ENCODE results near the gene SEC24B. TPM values are rescaled to one million over a fixed set of nuclear protein-coding genes. Genes with fewer than 3 reads are reported as not detected.

The SEC24B gene
- total RNA-seq, 1 experiment from 2014 or later, result 29.0 TPM

DNA sequence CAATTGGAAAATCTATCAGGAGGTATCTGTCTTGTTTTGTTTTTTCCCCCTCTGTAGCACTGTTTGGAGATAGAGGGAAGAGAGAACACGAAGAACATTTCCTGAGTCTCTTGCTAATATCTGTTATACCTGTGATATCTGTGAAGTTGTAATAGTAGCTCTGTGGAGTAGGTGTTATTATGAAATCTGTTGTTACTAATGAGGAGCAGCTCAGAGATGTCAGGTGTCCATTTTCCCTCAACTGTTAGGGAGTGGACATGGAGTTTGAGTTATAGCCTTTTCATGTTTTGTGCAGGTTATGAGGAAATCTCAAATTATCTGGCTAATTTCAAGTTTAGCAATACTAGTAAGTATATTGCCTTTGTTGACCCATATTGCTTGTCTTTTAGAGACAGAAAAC, 52.4 kb downstream of the SEC24B start:
- Mint-ChIP-seq H3K9me3 (ENCODE audit: unreplicated experiment) (no peaks in the 10 kb centered on the region), H3K27me3 (ENCODE audit: insufficient read depth, unreplicated experiment) (no peaks in the 10 kb centered on the region), H3K4me3 (ENCODE audit: unreplicated experiment) (no peak overlapping the region), H3K4me1 (ENCODE audit: low read depth, unreplicated experiment) (no peaks in the 10 kb centered on the region), H3K36me3 (ENCODE audit: insufficient read depth, unreplicated experiment) (peaks cover 31% of the 10 kb centered on the region), H3K27ac (ENCODE audit: unreplicated experiment) (no peak overlapping the region)
- no peak for DNase-seq
- H3K9me3 ChIP-seq, result no peaks in the 10 kb centered on the region
- ChIA-PET CTCF (no interaction called here), POLR2A (no interaction called here)
- TF ChIP-seq, protein P1, sequence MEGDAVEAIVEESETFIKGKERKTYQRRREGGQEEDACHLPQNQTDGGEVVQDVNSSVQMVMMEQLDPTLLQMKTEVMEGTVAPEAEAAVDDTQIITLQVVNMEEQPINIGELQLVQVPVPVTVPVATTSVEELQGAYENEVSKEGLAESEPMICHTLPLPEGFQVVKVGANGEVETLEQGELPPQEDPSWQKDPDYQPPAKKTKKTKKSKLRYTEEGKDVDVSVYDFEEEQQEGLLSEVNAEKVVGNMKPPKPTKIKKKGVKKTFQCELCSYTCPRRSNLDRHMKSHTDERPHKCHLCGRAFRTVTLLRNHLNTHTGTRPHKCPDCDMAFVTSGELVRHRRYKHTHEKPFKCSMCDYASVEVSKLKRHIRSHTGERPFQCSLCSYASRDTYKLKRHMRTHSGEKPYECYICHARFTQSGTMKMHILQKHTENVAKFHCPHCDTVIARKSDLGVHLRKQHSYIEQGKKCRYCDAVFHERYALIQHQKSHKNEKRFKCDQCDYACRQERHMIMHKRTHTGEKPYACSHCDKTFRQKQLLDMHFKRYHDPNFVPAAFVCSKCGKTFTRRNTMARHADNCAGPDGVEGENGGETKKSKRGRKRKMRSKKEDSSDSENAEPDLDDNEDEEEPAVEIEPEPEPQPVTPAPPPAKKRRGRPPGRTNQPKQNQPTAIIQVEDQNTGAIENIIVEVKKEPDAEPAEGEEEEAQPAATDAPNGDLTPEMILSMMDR (IDR thresholded peaks at IDR 0.05; ENCODE audit: insufficient read depth in 1 of 2, low read depth in 1 of 2, low read length in 1 of 2, severe bottlenecking in 1 of 2, unreplicated experiment in 1 of 2), result no peak
- H3K27me3 ChIP-seq (replicated peaks; ENCODE audit: control insufficient read depth, insufficient read depth, low read length), result no peaks in the 10 kb centered on the region
- no peaks in the 10 kb centered on the region for H3K36me3 ChIP-seq (ENCODE audit: control insufficient read depth, insufficient read depth, low read length)
- no peak overlapping the region for H3K4me3 ChIP-seq (ENCODE audit: low read depth, low read length)
- intact Hi-C loops (cut with micrococcal nuclease; ENCODE audit: unreplicated experiment), result no loop called here
- H3K4me1 ChIP-seq, result no peaks in the 10 kb centered on the region; the same call in 1 of the 2 replicates
- BruUV-seq (replicated peaks), result no TSS peak

DNA sequence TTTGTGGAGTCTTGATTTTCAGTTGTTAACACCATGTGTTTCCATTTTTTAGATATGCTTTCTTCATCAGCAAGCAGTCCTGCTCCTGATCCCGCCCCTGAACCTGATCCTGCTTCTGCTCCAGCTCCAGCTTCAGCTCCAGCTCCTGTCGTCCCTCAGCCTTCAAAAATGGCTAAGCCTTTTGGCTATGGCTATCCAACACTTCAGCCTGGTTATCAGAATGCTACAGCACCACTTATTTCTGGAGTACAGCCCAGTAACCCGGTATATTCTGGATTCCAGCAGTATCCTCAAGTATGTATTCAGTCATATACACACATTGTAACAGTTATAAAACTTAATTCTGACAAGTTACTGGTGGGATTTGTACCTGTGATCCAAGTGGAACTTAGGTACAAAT, 60.9 kb downstream of the SEC24B start:
- intact Hi-C loops (cut with micrococcal nuclease; ENCODE audit: unreplicated experiment), result no loop called here
- Mint-ChIP-seq H3K4me3 (ENCODE audit: unreplicated experiment) (no peak overlapping the region), H3K36me3 (ENCODE audit: insufficient read depth, unreplicated experiment) (peaks cover 32% of the 10 kb centered on the region), H3K4me1 (ENCODE audit: low read depth, unreplicated experiment) (no peaks in the 10 kb centered on the region), H3K27ac (ENCODE audit: unreplicated experiment) (no peak overlapping the region), H3K9me3 (ENCODE audit: unreplicated experiment) (no peaks in the 10 kb centered on the region), H3K27me3 (ENCODE audit: insufficient read depth, unreplicated experiment) (no peaks in the 10 kb centered on the region)
- ChIA-PET CTCF (no interaction called here), POLR2A (no interaction called here)
- Histone ChIP-seq H3K27me3 (replicated peaks; ENCODE audit: control insufficient read depth, insufficient read depth, low read length) (no peaks in the 10 kb centered on the region), H3K36me3 (ENCODE audit: control insufficient read depth, insufficient read depth, low read length) (0 out of 2 replicates have a peak, but pooled peaks cover 1% of the 10 kb centered on the region), H3K4me3 (ENCODE audit: low read depth, low read length) (no peak overlapping the region), H3K9me3 (no peaks in the 10 kb centered on the region), H3K4me1 (no peaks in the 10 kb centered on the region)
- BruUV-seq (replicated peaks), result no TSS peak
- DNase-seq, result no peak
- TF ChIP-seq, protein P1 (IDR thresholded peaks at IDR 0.05; ENCODE audit: insufficient read depth in 1 of 2, low read depth in 1 of 2, low read length in 1 of 2, severe bottlenecking in 1 of 2, unreplicated experiment in 1 of 2), result no peak

DNA sequence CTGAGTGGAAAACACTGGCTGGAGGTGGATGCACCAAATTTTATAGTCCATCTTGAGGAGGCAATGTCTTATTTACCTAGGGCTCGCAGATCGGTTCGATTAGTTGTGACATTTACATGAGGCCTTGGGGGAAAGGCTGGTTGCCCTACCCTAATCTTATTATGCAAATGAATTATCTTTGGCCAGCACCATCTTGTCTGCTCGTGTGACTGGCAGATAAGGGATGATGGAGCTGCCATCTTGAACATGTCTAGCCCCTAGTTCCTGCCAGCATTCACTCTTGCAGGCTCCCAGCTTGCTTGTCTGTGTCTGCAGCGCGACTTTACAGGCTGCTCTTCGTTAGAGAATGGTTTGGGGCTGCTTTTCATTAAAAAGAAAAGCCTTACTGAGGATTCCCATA, 61.9 kb downstream of the SEC24B start:
- no TSS peak for BruUV-seq (replicated peaks)
- H3K4me1 Mint-ChIP-seq (ENCODE audit: low read depth, unreplicated experiment), result no peaks in the 10 kb centered on the region
- intact Hi-C loops (cut with micrococcal nuclease; ENCODE audit: unreplicated experiment), result no loop called here
- ChIA-PET POLR2A (no interaction called here), CTCF (no interaction called here)
- Histone ChIP-seq H3K36me3 (ENCODE audit: control insufficient read depth, insufficient read depth, low read length) (0 out of 2 replicates have a peak, but pooled peaks cover 1% of the 10 kb centered on the region), H3K4me1 (no peaks in the 10 kb centered on the region), H3K27me3 (replicated peaks; ENCODE audit: control insufficient read depth, insufficient read depth, low read length) (no peaks in the 10 kb centered on the region), H3K4me3 (ENCODE audit: low read depth, low read length) (no peak overlapping the region), H3K9me3 (no peaks in the 10 kb centered on the region)
- no peak overlapping the region for H3K4me3 Mint-ChIP-seq (ENCODE audit: unreplicated experiment)
- H3K27me3 Mint-ChIP-seq (ENCODE audit: insufficient read depth, unreplicated experiment), result no peaks in the 10 kb centered on the region
- no peak for DNase-seq
- H3K9me3 Mint-ChIP-seq (ENCODE audit: unreplicated experiment), result no peaks in the 10 kb centered on the region
- TF ChIP-seq, protein P1 (IDR thresholded peaks at IDR 0.05; ENCODE audit: insufficient read depth in 1 of 2, low read depth in 1 of 2, low read length in 1 of 2, severe bottlenecking in 1 of 2, unreplicated experiment in 1 of 2), result no peak
- peaks cover 32% of the 10 kb centered on the region for H3K36me3 Mint-ChIP-seq (ENCODE audit: insufficient read depth, unreplicated experiment)
- H3K27ac Mint-ChIP-seq (ENCODE audit: unreplicated experiment), result no peak overlapping the region
